Measurements from ENCODE around the gene HHATL. TPM values are rescaled to one million over a fixed set of nuclear protein-coding genes. Genes with fewer than 3 reads are reported as not detected.
A peak's percentile ranks its signal among the peaks of the same experiment; 100 is the strongest.

Gene HHATL
- total RNA-seq, 1 donor from 2014 or later, result not detected

DNA sequence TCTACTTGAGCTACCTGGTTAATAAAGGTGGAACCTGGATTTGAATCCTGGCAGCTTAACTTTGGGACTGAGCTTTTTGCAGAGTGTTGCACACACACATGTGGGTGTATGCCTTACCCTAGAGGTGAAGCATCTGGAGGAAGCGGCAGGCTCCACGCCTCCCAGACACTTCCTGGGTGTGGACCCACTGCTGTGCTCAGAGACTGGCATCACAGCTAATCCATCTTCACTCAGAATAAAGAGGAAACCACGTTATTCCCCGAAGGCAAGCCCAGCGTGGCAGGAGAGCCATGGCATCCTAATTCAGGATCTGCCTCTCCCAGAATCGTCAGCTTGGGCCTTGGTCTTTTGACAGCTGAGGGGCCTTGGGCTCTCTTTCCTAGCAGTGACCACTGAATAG, 45.0 kb upstream of the HHATL start:
- H3K27ac ChIP-seq, result peak overlapping the region; percentile 82 to 90
- H3K27me3 ChIP-seq, result no peaks in the 10 kb centered on the region
- peaks cover 10 to 38% of the 10 kb centered on the region in 2 donors for H3K4me1 ChIP-seq
- no peak for DNase-seq (ENCODE audit: low spot score in 2 of 2)
- H3K4me3 ChIP-seq, result no peak overlapping the region
- H3K9me3 ChIP-seq, result no peaks in the 10 kb centered on the region
- intact Hi-C loops (cut with DNase I), result loop anchor here (2.0 to 5.0 kb wide), 3 partner anchors 145 to 245 kb away; partner anchors contain the start of genes NKTR and VIPR1
- H3K36me3 ChIP-seq, result no peaks in the 10 kb centered on the region
- TF ChIP-seq, protein P1, sequence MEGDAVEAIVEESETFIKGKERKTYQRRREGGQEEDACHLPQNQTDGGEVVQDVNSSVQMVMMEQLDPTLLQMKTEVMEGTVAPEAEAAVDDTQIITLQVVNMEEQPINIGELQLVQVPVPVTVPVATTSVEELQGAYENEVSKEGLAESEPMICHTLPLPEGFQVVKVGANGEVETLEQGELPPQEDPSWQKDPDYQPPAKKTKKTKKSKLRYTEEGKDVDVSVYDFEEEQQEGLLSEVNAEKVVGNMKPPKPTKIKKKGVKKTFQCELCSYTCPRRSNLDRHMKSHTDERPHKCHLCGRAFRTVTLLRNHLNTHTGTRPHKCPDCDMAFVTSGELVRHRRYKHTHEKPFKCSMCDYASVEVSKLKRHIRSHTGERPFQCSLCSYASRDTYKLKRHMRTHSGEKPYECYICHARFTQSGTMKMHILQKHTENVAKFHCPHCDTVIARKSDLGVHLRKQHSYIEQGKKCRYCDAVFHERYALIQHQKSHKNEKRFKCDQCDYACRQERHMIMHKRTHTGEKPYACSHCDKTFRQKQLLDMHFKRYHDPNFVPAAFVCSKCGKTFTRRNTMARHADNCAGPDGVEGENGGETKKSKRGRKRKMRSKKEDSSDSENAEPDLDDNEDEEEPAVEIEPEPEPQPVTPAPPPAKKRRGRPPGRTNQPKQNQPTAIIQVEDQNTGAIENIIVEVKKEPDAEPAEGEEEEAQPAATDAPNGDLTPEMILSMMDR (IDR thresholded peaks at IDR 0.05), result no peak

DNA sequence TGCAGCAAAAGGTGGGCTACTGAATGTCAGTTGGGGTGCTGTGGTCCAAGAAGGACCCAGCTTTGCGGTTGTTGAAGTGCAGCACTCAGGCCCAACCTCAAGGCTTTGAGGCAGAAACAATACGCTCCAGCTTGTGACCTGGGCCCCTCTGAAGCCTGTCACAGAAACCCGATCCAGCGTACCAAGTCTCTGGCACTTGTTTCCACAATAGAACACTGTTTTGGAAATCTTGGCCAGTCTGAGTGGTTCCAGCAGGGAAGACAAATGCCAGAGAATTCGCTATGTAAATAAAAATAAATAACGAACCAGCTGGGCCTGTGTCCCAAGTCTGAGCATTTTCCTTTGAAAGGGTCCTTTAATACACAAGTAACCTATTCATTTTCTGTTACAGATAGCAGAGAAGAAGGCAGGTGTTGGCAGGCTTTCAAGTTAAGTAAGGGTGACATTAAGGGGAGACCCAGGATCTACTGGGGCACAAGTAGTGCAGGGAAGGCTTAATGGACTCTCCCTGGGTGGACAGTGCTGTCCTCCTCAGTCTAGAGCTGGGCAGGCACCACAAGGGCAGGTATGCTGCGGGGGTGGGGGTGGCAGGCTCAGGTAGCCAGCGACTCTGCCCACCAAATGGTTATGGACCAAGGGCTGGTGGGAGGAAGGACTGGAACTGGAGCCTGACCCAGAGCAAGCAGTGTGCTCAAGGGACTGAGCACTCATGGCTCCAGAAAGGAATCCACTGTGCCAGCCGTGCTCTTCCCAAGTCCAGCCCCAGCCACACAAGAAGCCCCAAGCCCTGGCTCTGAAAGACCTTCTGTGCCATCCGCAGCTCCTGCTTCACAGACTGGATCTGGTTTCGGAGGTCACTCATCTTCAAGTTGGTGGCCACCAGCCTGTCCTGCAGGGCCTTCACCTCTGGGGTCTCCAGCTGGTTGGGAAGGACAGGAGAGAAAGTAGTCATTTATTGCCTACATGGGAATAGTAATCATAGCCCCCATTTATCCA, 44.2 kb upstream of the HHATL start:
- no peaks in the 10 kb centered on the region for H3K36me3 ChIP-seq
- DNase-seq (ENCODE audit: low spot score in 2 of 2), result peak in 1 of 2 donors; percentile 80
- H3K27me3 ChIP-seq, result no peaks in the 10 kb centered on the region
- TF ChIP-seq, protein P1 (IDR thresholded peaks at IDR 0.05), result no peak
- intact Hi-C loops (cut with DNase I), result loop anchor here (2.0 to 5.0 kb wide), 3 partner anchors 144 to 244 kb away; partner anchors contain the start of genes NKTR and VIPR1
- H3K9me3 ChIP-seq, result no peaks in the 10 kb centered on the region
- H3K27ac ChIP-seq, result peak overlapping the region; percentile 82 to 90
- peaks cover 10 to 38% of the 10 kb centered on the region in 2 donors for H3K4me1 ChIP-seq
- no peak overlapping the region for H3K4me3 ChIP-seq

DNA sequence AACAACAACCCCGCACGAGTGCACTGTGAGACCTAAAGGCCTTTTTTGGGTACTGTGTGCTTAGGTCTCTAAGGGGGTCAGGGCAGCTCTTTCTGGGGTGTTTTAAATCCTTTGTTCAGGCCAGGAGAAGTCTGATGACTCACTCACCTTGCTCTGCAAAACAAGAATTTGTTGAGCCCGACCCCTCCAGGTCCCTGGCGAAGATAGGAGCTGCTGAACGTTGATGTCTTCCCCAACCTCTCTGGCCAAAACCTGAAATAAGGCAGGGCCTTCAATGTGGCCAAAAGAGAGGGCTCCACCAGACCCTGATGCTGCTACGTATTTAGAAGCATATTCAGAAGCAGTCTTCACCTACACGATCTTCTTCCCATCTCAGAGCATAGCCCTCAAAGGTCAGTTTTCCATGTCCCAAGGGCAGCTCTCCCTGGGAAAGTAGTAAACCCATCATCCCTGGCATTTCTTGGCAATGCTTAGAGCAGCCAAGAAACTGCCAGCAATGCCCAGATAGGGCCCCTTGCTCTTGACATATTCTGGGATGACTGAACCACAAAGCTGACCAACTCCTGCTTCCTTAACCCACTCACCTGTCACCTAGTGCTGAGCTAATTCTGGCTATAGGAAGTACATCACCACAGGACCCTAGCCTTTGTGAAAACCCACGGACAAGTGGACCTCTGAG, 43.3 kb upstream of the HHATL start:
- no peak for DNase-seq (ENCODE audit: low spot score in 2 of 2)
- intact Hi-C loops (cut with DNase I), result loop anchor here (2.0 to 5.0 kb wide), 5 partner anchors 61 to 244 kb away; partner anchors contain the start of genes KLHL40, NKTR and VIPR1
- H3K4me3 ChIP-seq, result no peak overlapping the region
- TF ChIP-seq, protein P1 (IDR thresholded peaks at IDR 0.05), result no peak
- H3K4me1 ChIP-seq, result peaks cover 10 to 38% of the 10 kb centered on the region in 2 donors
- no peaks in the 10 kb centered on the region for H3K9me3 ChIP-seq
- H3K27me3 ChIP-seq, result no peaks in the 10 kb centered on the region
- peak overlapping the region; percentile 82 to 90 for H3K27ac ChIP-seq
- no peaks in the 10 kb centered on the region for H3K36me3 ChIP-seq

DNA sequence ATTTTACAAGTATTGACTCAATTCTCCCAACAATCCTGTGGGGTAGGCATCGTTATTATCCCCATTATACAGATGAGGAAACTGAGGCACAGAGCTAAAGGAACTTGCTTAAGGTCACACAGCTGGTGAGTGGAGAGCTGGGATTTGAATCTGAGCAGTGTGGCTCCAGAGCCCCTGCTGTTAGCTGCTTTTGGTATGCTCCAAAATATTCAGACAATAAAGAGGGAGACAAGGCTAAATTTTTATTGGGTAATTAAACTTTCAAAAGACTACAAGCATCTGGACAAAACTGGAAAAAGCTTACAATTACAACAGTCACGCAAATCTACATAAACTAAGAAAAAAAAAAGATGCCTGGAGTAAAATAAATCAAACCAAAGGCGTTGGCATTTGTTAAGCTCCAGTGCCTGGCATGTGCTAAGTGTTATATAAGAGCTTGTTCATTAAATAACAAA, 42.7 kb upstream of the HHATL start:
- Histone ChIP-seq H3K9me3 (no peaks in the 10 kb centered on the region), H3K36me3 (no peaks in the 10 kb centered on the region), H3K27ac (peak overlapping the region; percentile 82 to 90), H3K4me3 (no peak overlapping the region), H3K27me3 (no peaks in the 10 kb centered on the region), H3K4me1 (peaks cover 10 to 38% of the 10 kb centered on the region in 2 donors)
- TF ChIP-seq, protein P1 (IDR thresholded peaks at IDR 0.05), result no peak
- DNase-seq (ENCODE audit: low spot score in 2 of 2), result no peak
- intact Hi-C loops (cut with DNase I), result loop anchor here (2.0 to 5.0 kb wide), 4 partner anchors 61 to 243 kb away; partner anchors contain the start of genes KLHL40, NKTR and VIPR1

DNA sequence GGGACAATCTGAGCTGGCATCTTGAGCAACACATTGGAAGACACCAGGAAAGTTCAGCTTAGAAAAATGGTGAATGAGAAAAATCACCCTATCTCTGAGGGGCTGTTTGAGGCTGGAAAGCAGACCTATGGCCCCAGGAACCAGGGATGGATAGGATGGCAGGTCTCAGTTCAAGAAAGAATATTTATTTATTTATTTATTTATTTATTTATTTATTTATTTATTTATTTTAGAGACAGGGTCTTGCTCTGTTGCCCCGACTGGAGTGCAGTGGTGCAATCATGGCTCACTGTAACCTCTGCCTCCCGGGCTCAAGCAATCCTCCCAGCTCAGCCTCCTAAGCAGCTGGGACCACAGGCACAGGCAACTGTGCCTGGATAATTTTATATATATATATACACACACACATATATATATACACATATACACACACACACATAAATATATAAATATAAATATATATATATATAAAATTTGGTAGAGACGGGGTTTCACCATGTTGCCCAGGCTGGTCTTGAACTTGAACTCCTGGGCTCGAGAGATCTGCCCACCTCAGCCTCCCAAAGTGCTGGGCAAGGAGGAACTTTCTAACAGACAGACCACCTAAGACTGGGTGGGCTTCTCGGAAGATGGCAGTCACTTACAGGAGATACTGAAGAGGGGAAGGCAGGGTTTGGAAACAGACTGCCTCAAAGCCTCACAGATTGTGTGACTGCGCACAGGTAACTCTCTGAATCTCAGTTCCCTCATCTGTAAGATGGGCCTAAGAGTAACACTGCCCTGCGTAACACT, 40.8 kb upstream of the HHATL start:
- no peak for DNase-seq (ENCODE audit: low spot score in 2 of 2)
- H3K27ac ChIP-seq, result peak overlapping the region; percentile 36 to 90
- no peaks in the 10 kb centered on the region for H3K36me3 ChIP-seq
- H3K4me3 ChIP-seq, result no peak overlapping the region
- H3K27me3 ChIP-seq, result no peaks in the 10 kb centered on the region
- TF ChIP-seq, protein P1 (IDR thresholded peaks at IDR 0.05), result no peak
- intact Hi-C loops (cut with DNase I), result no loop called here
- peaks cover 10 to 42% of the 10 kb centered on the region in 2 donors for H3K4me1 ChIP-seq
- H3K9me3 ChIP-seq, result no peaks in the 10 kb centered on the region

Measured in ascending aorta (tissue), 2 donors.